Liver (tissue), 9 donors: ENCODE measurements around the gene ME2. TPM values are rescaled to one million over a fixed set of nuclear protein-coding genes. Genes with fewer than 3 reads are reported as not detected.

ENCODE experiments used
- DNase-seq: peaks from one replicate; pipeline ENCODE4 v3.0.0-alpha.2; 2017; ENCODE audit warnings: low spot score
- H3K27ac ChIP-seq, 2 donors: one replicate each; pipeline ENCODE4 v1.7.0; 2013; ENCODE audit warnings: inconsistent platforms in 2 of 2, low read length in 2 of 2, control low read depth in 1 of 2, low read depth in 1 of 2, mild to moderate bottlenecking in 1 of 2
- H3K27me3 ChIP-seq, 4 donors: one replicate each; pipeline versions ENCODE4 v1.6.1 to v1.7.0; 2013; ENCODE audit warnings: low read length in 3 of 4, inconsistent platforms in 1 of 4, mild to moderate bottlenecking in 1 of 4, moderate library complexity in 1 of 4; ENCODE audit not compliant: control insufficient read depth in 4 of 4, insufficient read depth in 4 of 4
- H3K36me3 ChIP-seq, 4 donors: one replicate each; pipeline versions ENCODE4 v1.6.1 to v1.7.0; 2013; ENCODE audit warnings: low read length in 3 of 4, mild to moderate bottlenecking in 3 of 4, low read depth in 1 of 4, moderate library complexity in 1 of 4; ENCODE audit not compliant: control insufficient read depth in 4 of 4, insufficient read depth in 3 of 4
- H3K4me1 ChIP-seq, 4 donors: one replicate each; pipeline versions ENCODE4 v1.6.1 to v1.7.0; 2013; ENCODE audit warnings: low read length in 3 of 4, mild to moderate bottlenecking in 3 of 4, moderate library complexity in 1 of 4; ENCODE audit not compliant: control insufficient read depth in 4 of 4, insufficient read depth in 4 of 4
- H3K4me3 ChIP-seq, 3 donors: one replicate each; pipeline versions ENCODE4 v1.6.1 to v1.7.0; 2013; ENCODE audit warnings: low read length in 3 of 3, control low read depth in 1 of 3, low read depth in 1 of 3, mild to moderate bottlenecking in 1 of 3
- H3K9ac ChIP-seq, 2 donors: one replicate each; pipeline ENCODE4 v1.7.0; 2013; ENCODE audit warnings: low read length in 2 of 2, mild to moderate bottlenecking in 2 of 2, moderate library complexity in 2 of 2, control low read depth in 1 of 2, low read depth in 1 of 2
- H3K9me3 ChIP-seq, 4 donors: one replicate each; pipeline versions ENCODE4 v1.6.1 to v1.7.0; 2013; ENCODE audit warnings: low read length in 3 of 4; ENCODE audit not compliant: control insufficient read depth in 4 of 4
- EGR1 ChIP-seq, 2 donors: IDR thresholded peaks; 2 replicates each; pipeline ENCODE4 v1.6.1; 2016 to 2018; ENCODE audit warnings: antibody characterized with exemption in 2 of 2, low read depth in 2 of 2
- GABPA ChIP-seq, 2 donors: IDR thresholded peaks in 1 of 2; conservative IDR thresholded peaks in 1 of 2; 2 replicates each; pipeline ENCODE4 v1.6.1; 2016; ENCODE audit warnings: antibody characterized with exemption in 2 of 2, mild to moderate bottlenecking in 1 of 2, moderate library complexity in 1 of 2
- HNF4G ChIP-seq: IDR thresholded peaks from 2 replicates; pipeline ENCODE4 v1.6.1; 2016; ENCODE audit warnings: antibody characterized with exemption
- JUND ChIP-seq, 2 donors: IDR thresholded peaks; 2 replicates each; pipeline ENCODE4 v1.6.1; 2016; ENCODE audit warnings: antibody characterized with exemption in 2 of 2
- NR2F2 ChIP-seq: IDR thresholded peaks from 2 replicates; pipeline ENCODE4 v1.6.1; 2016; ENCODE audit warnings: antibody characterized with exemption
- RXRA ChIP-seq, 2 donors: IDR thresholded peaks; 2 replicates each; pipeline ENCODE4 v1.6.1; 2017 to 2018; ENCODE audit warnings: antibody characterized with exemption in 2 of 2, mild to moderate bottlenecking in 1 of 2
- SP1 ChIP-seq: IDR thresholded peaks from 2 replicates; pipeline ENCODE4 v1.6.1; 2018; ENCODE audit warnings: antibody characterized with exemption, mild to moderate bottlenecking
- TAF1 ChIP-seq: conservative IDR thresholded peaks from 2 replicates; pipeline ENCODE4 v1.6.1; 2016; ENCODE audit warnings: antibody characterized with exemption, mild to moderate bottlenecking
- YY1 ChIP-seq: IDR thresholded peaks from 2 replicates; pipeline ENCODE4 v1.6.1; 2016; ENCODE audit warnings: antibody characterized with exemption, mild to moderate bottlenecking
- WGBS: extraction: QIAGEN DNeasy Blood & Tissue Kit; methylation state at CpG from one replicate; pipeline ENCODE4 v1.1.7; 2013; 5-methylcytosine and 5-hydroxymethylcytosine counted together
- polyA plus RNA-seq, 2 donors: library from polyadenylated mRNA; stranded (reverse) in 1 of 2; unstranded in 1 of 2; fragments of 200-250 nt in 1 of 2; fragments of >200 nt in 1 of 2; fragmentation: Nextera tagmentation in 1 of 2; extraction: Ambion mirVana in 1 of 2; gene quantifications; one replicate each; pipeline versions ENCODE4 v1.2.1 to v1.2.3, GENCODE V29; 2013 to 2015
- total RNA-seq, 2 donors: library from RNA; depleted of rRNA; stranded (reverse); fragments of >200 nt; gene quantifications; one replicate each; pipeline ENCODE4 v1.2.3, GENCODE V29; 2014
- TF ChIP-seq, protein P1 (sequence below): IDR thresholded peaks from 2 replicates; pipeline ENCODE4 v1.6.1; 2016; ENCODE audit warnings: antibody characterized with exemption, mild to moderate bottlenecking
- TF ChIP-seq, protein P2 (sequence below): fragments of 150-350 bp; IDR thresholded peaks from 2 replicates; pipeline ENCODE4 v1.5.1; 2017; ENCODE audit warnings: improper control_type of control experiment, low read depth, low read length; ENCODE audit not compliant: missing input control
- TF ChIP-seq, protein P3 (sequence below): IDR thresholded peaks from 2 replicates; pipeline ENCODE4 v1.6.1; 2016; ENCODE audit warnings: antibody characterized with exemption
- TF ChIP-seq, protein P4 (sequence below): IDR thresholded peaks from 2 replicates; pipeline ENCODE4 v1.6.1; 2016; ENCODE audit warnings: antibody characterized with exemption
- TF ChIP-seq, protein P5 (sequence below): IDR thresholded peaks from 2 replicates; pipeline ENCODE4 v1.6.1; 2016; ENCODE audit warnings: antibody characterized with exemption
- donor health status: healthy.
- donor health status: healthy.
- donor health status: healthy.
- donor health status: healthy.
- donor health status: healthy.

Gene ME2
- total and polyA plus RNA-seq, 4 donors = 9.0 to 33.8 (median 16.1) TPM

DNA sequence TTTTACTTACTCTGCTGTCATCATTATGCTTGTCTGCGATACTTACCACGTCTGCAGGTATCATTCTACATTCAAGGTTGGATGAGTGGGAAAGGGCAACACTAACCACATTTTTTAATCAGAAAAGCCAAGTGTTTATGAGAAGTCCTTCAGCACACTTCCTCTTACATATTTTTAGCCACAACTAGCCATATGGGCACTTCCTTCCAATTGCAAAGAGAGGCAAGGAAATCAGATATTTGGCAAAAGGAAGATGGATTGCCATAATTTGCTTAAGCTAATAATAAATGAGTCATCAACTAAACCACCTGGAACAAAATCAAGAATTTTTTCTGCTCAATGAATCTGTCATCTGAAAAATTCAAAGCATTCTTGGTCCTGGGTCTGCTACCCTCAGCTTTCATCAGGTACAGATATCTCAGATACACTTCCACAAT lies 42.4 kb upstream of the ME2 start:
- Histone ChIP-seq H3K4me1 (no peaks in the 10 kb centered on the region), H3K36me3 (no peaks in the 10 kb centered on the region), H3K27ac (no peak overlapping the region), H3K4me3 (no peak overlapping the region), H3K27me3 (no peaks in the 10 kb centered on the region), H3K9me3 (no peaks in the 10 kb centered on the region), H3K9ac (no peak overlapping the region)
- no peak for DNase-seq
- WGBS = 66% methylated on average over 2 of the region's 2 CpGs
- TF ChIP-seq GABPA (IDR thresholded peaks at IDR 0.05 in 1 of 2, conservative IDR thresholded peaks at IDR 0.05 in 1 of 2) (no peak), RXRA (IDR thresholded peaks at IDR 0.05) (no peak), YY1 (no peak), JUND (IDR thresholded peaks at IDR 0.05) (peak; percentile 31 to 39)
- TF ChIP-seq, protein P1, sequence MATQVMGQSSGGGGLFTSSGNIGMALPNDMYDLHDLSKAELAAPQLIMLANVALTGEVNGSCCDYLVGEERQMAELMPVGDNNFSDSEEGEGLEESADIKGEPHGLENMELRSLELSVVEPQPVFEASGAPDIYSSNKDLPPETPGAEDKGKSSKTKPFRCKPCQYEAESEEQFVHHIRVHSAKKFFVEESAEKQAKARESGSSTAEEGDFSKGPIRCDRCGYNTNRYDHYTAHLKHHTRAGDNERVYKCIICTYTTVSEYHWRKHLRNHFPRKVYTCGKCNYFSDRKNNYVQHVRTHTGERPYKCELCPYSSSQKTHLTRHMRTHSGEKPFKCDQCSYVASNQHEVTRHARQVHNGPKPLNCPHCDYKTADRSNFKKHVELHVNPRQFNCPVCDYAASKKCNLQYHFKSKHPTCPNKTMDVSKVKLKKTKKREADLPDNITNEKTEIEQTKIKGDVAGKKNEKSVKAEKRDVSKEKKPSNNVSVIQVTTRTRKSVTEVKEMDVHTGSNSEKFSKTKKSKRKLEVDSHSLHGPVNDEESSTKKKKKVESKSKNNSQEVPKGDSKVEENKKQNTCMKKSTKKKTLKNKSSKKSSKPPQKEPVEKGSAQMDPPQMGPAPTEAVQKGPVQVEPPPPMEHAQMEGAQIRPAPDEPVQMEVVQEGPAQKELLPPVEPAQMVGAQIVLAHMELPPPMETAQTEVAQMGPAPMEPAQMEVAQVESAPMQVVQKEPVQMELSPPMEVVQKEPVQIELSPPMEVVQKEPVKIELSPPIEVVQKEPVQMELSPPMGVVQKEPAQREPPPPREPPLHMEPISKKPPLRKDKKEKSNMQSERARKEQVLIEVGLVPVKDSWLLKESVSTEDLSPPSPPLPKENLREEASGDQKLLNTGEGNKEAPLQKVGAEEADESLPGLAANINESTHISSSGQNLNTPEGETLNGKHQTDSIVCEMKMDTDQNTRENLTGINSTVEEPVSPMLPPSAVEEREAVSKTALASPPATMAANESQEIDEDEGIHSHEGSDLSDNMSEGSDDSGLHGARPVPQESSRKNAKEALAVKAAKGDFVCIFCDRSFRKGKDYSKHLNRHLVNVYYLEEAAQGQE = no peak
- TF ChIP-seq, protein P2, sequence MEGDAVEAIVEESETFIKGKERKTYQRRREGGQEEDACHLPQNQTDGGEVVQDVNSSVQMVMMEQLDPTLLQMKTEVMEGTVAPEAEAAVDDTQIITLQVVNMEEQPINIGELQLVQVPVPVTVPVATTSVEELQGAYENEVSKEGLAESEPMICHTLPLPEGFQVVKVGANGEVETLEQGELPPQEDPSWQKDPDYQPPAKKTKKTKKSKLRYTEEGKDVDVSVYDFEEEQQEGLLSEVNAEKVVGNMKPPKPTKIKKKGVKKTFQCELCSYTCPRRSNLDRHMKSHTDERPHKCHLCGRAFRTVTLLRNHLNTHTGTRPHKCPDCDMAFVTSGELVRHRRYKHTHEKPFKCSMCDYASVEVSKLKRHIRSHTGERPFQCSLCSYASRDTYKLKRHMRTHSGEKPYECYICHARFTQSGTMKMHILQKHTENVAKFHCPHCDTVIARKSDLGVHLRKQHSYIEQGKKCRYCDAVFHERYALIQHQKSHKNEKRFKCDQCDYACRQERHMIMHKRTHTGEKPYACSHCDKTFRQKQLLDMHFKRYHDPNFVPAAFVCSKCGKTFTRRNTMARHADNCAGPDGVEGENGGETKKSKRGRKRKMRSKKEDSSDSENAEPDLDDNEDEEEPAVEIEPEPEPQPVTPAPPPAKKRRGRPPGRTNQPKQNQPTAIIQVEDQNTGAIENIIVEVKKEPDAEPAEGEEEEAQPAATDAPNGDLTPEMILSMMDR = no peak

DNA sequence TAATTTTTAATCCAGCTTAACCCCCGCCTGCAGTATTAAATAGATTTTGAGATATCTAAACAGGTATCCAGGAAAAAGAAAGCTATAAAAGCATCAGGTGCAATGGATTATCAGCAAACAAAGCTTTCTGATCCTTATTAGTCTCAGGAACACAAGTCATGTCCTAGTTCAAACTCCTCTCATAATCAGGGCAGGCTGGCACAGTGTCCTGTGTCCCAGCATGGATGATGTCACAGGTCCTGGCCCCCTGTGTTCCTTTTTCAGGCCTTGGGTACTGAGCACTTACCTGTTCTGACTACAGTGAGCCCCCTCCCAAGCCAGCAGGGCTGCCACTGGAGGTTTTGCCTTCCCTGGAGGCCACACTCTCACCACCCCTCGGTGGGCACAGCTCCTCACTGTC lies 39.6 kb upstream of the ME2 start:
- WGBS = 87% methylated on average over 2 of the region's 2 CpGs
- no peak for DNase-seq
- no peaks in the 10 kb centered on the region for H3K4me1 ChIP-seq
- H3K4me3 ChIP-seq = no peak overlapping the region
- H3K36me3 ChIP-seq = no peaks in the 10 kb centered on the region
- no peaks in the 10 kb centered on the region for H3K9me3 ChIP-seq
- no peak overlapping the region for H3K9ac ChIP-seq
- H3K27me3 ChIP-seq = no peaks in the 10 kb centered on the region
- H3K27ac ChIP-seq = peak overlapping the region in 1 of 2 donors; percentile 7
- TF ChIP-seq GABPA (IDR thresholded peaks at IDR 0.05 in 1 of 2, conservative IDR thresholded peaks at IDR 0.05 in 1 of 2) = no peak
- TF ChIP-seq, protein P3, sequence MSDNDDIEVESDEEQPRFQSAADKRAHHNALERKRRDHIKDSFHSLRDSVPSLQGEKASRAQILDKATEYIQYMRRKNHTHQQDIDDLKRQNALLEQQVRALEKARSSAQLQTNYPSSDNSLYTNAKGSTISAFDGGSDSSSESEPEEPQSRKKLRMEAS = no peak

DNA sequence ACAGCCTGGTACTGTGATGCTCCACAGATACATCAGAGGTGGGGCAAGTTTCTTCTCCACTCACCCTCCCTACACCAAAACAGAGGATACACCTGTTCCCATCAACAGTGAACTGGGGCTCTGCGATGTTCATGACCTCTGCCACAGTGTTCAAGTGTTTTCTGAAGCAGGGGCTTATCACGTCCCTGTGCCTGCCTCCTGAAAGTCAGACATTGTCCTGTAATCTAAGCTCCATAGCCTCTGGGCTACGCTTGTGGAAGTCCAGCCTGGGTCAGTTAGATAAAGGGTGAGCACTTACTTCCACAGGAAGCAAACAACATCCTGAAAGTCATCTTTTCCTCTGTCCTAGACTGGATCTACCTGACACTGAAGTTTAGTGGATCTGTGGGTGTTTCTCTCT lies 38.9 kb upstream of the ME2 start:
- Histone ChIP-seq H3K9me3 (no peaks in the 10 kb centered on the region), H3K4me3 (no peak overlapping the region), H3K9ac (no peak overlapping the region), H3K27ac (no peak overlapping the region), H3K27me3 (no peaks in the 10 kb centered on the region), H3K36me3 (no peaks in the 10 kb centered on the region), H3K4me1 (peaks cover 0 to 4% (median 0%) of the 10 kb centered on the region in 4 donors)
- TF ChIP-seq, protein P4, sequence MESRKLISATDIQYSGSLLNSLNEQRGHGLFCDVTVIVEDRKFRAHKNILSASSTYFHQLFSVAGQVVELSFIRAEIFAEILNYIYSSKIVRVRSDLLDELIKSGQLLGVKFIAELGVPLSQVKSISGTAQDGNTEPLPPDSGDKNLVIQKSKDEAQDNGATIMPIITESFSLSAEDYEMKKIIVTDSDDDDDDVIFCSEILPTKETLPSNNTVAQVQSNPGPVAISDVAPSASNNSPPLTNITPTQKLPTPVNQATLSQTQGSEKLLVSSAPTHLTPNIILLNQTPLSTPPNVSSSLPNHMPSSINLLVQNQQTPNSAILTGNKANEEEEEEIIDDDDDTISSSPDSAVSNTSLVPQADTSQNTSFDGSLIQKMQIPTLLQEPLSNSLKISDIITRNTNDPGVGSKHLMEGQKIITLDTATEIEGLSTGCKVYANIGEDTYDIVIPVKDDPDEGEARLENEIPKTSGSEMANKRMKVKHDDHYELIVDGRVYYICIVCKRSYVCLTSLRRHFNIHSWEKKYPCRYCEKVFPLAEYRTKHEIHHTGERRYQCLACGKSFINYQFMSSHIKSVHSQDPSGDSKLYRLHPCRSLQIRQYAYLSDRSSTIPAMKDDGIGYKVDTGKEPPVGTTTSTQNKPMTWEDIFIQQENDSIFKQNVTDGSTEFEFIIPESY = no peak
- TF ChIP-seq NR2F2 (peak; percentile 76), RXRA (IDR thresholded peaks at IDR 0.05) (peak; percentile 20 to 31), HNF4G (no peak), GABPA (IDR thresholded peaks at IDR 0.05 in 1 of 2, conservative IDR thresholded peaks at IDR 0.05 in 1 of 2) (no peak), EGR1 (IDR thresholded peaks at IDR 0.05; ENCODE audit: low read depth in 2 of 2) (no peak), SP1 (peak; percentile 33), TAF1 (no peak)
- TF ChIP-seq, protein P1 = no peak
- TF ChIP-seq, protein P3 = peak; percentile 25
- TF ChIP-seq, protein P5, sequence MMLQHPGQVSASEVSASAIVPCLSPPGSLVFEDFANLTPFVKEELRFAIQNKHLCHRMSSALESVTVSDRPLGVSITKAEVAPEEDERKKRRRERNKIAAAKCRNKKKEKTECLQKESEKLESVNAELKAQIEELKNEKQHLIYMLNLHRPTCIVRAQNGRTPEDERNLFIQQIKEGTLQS = no peak
- no peak for DNase-seq
- WGBS = 61% methylated on average over 3 of the region's 3 CpGs
